ENCODE data around the gene ERC1. TPM values are rescaled to one million over a fixed set of nuclear protein-coding genes. Genes with fewer than 3 reads are reported as not detected.

ERC1 gene
- total and polyA plus RNA-seq, 9 of the 15 experiments (the other 6 are each of a cell fraction or from before 2014, with no cell fraction given) = 0.74 to 11.8 (median 4.8) TPM

- TF ChIP-seq RNF219 (CRISPR knock-in tag; IDR thresholded peaks at IDR 0.05) (no peak), PHTF2 (CRISPR knock-in tag; IDR thresholded peaks at IDR 0.05) (no peak), ZNF511 (CRISPR knock-in tag; IDR thresholded peaks at IDR 0.05) (no peak), GABPB1 (CRISPR knock-in tag; IDR thresholded peaks at IDR 0.05) (no peak)
Measured at GRCh38 chr12:1226951-1227350, 235.9 kb downstream of the ERC1 start (continued).

- H3K9me1 ChIP-seq (ENCODE audit: control insufficient read depth, insufficient read depth, low read length) = no peaks in the 10 kb centered on the region
- H3K4me1 ChIP-seq (replicated peaks in 1 of 2; ENCODE audit: control insufficient read depth in 2 of 2, insufficient read depth in 2 of 2, low read length in 2 of 2) = no peaks in the 10 kb centered on the region
- ChIA-PET POLR2A (no interaction called here), CTCF (ENCODE audit: low intra/inter-chr PET ratio) (no interaction called here)
- no peak overlapping the region for H2AFZ ChIP-seq (ENCODE audit: low read depth, low read length)
- no peak overlapping the region for H3K4me2 ChIP-seq (ENCODE audit: insufficient read depth, low read length)
- BruUV-seq (replicated peaks) = no TSS peak
- DNase-seq (ENCODE audit: extremely low read depth in 1 of 4, low spot score in 3 of 4) (peak in 1 of 4 experiments; percentile 5), ATAC-seq (no peak), FAIRE-seq (no peak)
- no peak overlapping the region for H3K4me3 ChIP-seq
- no peak overlapping the region for H3K9ac ChIP-seq (ENCODE audit: insufficient read depth in 1 of 2, low read depth in 2 of 2, low read length in 2 of 2)
- no peaks in the 10 kb centered on the region; the same call in 2 of the 3 replicates for H3K36me3 ChIP-seq (ENCODE audit: control insufficient read depth, insufficient read depth, low read length)
- no peak overlapping the region for H3K27ac ChIP-seq (ENCODE audit: extremely low read depth, low read depth, low read length)
- intact Hi-C loops (cut with micrococcal nuclease) = no loop called here
- WGBS (ENCODE audit: insufficient coverage, low coverage, missing lambda C conversion rate) = 13% methylated on average over 2 of the region's 2 CpGs
- H3K79me2 ChIP-seq (ENCODE audit: control insufficient read depth, insufficient read depth, low read length) = no peaks in the 10 kb centered on the region
- H4K20me1 ChIP-seq (replicated peaks; ENCODE audit: control insufficient read depth, insufficient read depth, low read length) = no peaks in the 10 kb centered on the region
- in situ Hi-C loops (cut with MboI) = no loop called here
- H3K27me3 ChIP-seq (ENCODE audit: control insufficient read depth in 2 of 2, insufficient read depth in 2 of 2, low read length in 2 of 2) = no peaks in the 10 kb centered on the region
- no peaks in the 10 kb centered on the region; the same call in 1 of the 2 replicates for H3K9me3 ChIP-seq (replicated peaks; ENCODE audit: control insufficient read depth, insufficient read depth, low read depth, low read length)
- no peak for TF ChIP-seq BHLHE40 (IDR thresholded peaks at IDR 0.05; ENCODE audit: low read length)
- no peak for TF ChIP-seq TGIF2 (CRISPR knock-in tag; IDR thresholded peaks at IDR 0.05)
- TF ChIP-seq ZHX1 (conservative IDR thresholded peaks at IDR 0.05; ENCODE audit: low read length) = no peak
- TF ChIP-seq CBX3 (IDR thresholded peaks at IDR 0.05; ENCODE audit: borderline replicate concordance in 1 of 2, low read length in 2 of 2) = no peak
- no peak for TF ChIP-seq ZFP30 (CRISPR knock-in tag; IDR thresholded peaks at IDR 0.05; ENCODE audit: borderline replicate concordance)
- TF ChIP-seq USF1 (CRISPR knock-in tag; IDR thresholded peaks at IDR 0.05) = no peak
- TF ChIP-seq PHTF2 (CRISPR knock-in tag; IDR thresholded peaks at IDR 0.05) = no peak
- TF ChIP-seq ZNF668 (CRISPR knock-in tag; IDR thresholded peaks at IDR 0.05) = no peak
- TF ChIP-seq MAX (CRISPR knock-in tag; IDR thresholded peaks at IDR 0.05) = no peak
- no peak for TF ChIP-seq MYBL2 (IDR thresholded peaks at IDR 0.05; ENCODE audit: low read depth)
- TF ChIP-seq MYBL2 (CRISPR knock-in tag; IDR thresholded peaks at IDR 0.05; ENCODE audit: borderline replicate concordance) = no peak
- TF ChIP-seq PTRF (tag; IDR thresholded peaks at IDR 0.05) = no peak
- TF ChIP-seq CHD2 (IDR thresholded peaks at IDR 0.05; ENCODE audit: low read depth, low read length) = no peak
Measured at GRCh38 chr12:1234073-1234472, 243.1 kb downstream of the ERC1 start.

Measured in K562 (cell line).